ENCODE measurements around the gene COL6A2. TPM values are rescaled to one million over a fixed set of nuclear protein-coding genes. Genes with fewer than 3 reads are reported as not detected.

The COL6A2 gene
- 1 to 10 TPM in 1 of 2 donors, under 1 TPM in 1; 0.88 to 4.2 TPM for total RNA-seq

DNA sequence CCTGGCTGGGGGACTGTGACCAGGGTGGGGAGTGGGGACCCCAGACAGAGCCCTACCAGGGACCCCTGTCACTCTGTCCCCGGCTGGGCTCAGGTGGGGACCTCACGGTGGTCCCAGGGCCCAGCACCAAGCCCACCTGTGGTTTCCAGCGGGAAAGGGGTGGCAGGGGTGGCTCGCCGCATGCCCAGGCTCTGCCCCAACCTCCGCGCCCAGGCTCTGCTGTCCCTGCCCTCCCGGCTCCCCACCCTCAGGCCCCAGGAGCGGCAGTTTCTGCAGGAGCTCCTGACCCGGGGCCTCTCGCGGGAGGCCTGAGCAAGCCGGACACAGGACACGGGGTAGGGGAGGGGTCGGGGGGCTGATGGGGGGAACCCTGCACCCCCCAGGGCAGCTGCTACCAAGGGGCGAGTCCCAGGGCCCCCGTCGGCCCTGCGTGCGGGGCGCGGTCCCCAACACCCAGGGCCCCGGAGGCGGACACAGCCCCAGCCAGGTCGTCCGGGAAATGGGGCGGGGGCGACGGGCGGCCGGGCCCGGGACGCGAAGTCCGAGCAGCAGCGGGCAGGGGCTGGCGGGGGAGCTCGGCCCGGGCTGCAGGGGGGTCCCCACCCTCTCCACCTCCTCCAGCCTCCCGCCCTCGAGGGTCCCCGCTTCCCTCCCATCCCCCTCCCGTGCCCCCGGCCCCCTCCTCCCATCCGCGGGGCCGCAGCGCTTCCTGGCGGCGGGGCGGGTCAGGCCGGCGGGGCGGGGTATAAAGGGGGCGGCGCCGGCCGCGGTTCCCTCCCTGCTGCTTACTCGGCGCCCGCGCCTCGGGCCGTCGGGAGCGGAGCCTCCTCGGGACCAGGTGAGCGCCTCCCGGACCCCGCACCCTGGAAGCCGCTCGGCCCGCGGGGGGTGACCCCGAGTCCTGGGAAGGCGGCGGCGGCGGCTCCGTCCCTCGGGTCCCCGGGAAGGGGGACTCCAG, at the start of gene COL6A2:
Gene COL6A2, plus strand, starts transcription at position 777 of the 958 bp plus-strand sequence.
- ATAC-seq (peak; percentile 77 to 90), DNase-seq (ENCODE audit: low spot score) (peak; percentile 70)
- Mint-ChIP-seq H3K27ac (no peak within 1 kb of the TSS), H3K4me3 (peak within 1 kb of the TSS; percentile 59), H3K36me3 (peaks cover 5% of the 10 kb centered on the region), H3K9me3 (peaks cover 4% of the 10 kb centered on the region), H3K4me1 (ENCODE audit: low read depth in 2 of 2) (peaks cover 5 to 11% of the 10 kb centered on the region in 2 donors), H3K27me3 (peaks cover 21 to 41% of the 10 kb centered on the region in 2 donors)

DNA sequence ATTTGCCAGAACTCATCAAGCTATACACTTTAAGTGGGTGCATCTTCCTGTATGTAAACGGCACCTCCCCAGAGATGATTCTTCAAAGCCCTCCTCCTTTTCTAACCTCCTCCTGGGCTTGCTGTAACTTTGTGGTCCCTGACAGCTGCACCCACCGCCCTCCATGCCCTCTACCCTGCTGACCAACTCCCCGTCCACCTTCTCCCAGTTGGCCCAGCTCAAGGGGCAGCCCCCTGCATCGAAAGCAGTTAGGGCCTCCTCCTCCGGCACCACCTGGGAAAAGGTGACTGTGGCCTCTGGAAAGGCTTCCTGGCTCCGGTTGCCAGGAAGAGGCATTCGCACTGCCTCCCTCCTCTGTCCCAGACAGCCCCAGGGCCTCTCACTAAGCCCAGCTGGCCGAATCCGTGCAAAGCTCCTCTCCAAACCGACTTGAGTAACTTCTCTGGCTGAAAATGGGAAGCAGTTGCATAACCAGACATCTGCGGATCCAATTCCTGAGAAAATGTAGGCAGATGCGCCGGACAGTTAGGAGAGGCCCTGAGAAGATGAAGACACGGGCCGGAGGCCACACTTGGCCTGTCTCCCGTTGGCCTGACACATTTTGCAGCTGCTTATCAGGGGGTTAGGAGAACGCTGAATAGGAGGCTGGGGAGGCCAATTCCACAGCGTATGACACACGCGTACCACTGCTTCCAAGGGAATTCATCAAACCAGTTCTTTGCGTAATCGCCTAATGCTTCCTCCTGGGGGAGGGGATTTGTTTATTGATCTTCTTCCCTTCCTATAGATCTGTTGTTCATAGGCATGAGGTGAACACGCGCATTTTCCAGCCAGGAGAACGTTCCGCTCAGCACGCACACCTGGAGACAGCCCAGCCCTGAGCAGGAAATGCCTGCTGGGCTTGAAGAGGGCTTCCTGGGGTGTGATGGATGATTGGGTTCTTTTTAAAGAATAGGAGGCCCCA, 48.7 kb upstream of the COL6A2 start:
- ATAC-seq = no peak
- H3K4me1 Mint-ChIP-seq (ENCODE audit: low read depth in 2 of 2) = no peaks in the 10 kb centered on the region
- H3K27me3 Mint-ChIP-seq = no peaks in the 10 kb centered on the region
- H3K4me3 Mint-ChIP-seq = no peak overlapping the region
- no peak overlapping the region for H3K27ac Mint-ChIP-seq
- H3K36me3 Mint-ChIP-seq = no peaks in the 10 kb centered on the region
- H3K9me3 Mint-ChIP-seq = no peaks in the 10 kb centered on the region
- no peak for DNase-seq (ENCODE audit: low spot score)

DNA sequence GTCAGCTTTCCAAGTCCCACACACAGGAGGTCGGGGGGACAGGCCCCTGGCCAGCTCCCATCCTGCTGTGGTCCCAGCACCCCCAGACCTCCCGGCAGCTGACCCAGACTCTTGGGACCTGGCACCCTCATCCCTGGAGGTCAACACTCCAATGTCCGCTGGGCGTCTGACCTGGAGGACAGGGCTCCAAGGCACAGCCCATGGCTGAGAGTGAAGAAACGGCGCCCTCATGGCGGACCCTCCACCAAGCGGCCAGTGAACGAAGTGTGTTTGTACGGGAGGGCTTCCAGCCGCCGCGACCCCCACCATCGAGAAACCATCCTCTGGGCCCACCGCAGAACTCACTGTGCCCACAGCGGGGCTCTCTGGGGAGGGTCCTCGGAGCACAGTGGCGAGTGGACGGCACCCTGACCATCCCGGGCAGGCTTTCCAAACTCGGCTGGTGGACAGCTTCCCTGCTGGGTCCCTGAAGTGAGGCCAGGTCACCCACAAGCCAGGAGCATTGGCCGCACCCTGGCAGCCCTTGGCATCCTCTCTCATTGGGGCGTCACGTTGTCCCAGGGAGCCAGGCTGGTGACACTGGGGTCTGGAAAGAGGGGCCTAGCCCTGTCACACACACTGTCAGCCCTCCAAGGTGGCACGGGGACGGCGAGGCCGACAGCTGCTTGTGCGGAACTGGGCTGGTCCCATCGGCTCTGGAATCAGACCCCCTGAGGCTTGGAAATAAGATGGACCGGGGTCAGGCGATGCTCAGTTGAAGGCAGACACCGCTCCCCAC, 47.8 kb upstream of the COL6A2 start:
- Mint-ChIP-seq H3K27ac (no peak overlapping the region), H3K36me3 (no peaks in the 10 kb centered on the region), H3K4me3 (no peak overlapping the region), H3K27me3 (no peaks in the 10 kb centered on the region), H3K9me3 (no peaks in the 10 kb centered on the region), H3K4me1 (ENCODE audit: low read depth in 2 of 2) (no peaks in the 10 kb centered on the region)
- ATAC-seq (peak in 1 of 2 donors; percentile 6), DNase-seq (ENCODE audit: low spot score) (no peak)

DNA sequence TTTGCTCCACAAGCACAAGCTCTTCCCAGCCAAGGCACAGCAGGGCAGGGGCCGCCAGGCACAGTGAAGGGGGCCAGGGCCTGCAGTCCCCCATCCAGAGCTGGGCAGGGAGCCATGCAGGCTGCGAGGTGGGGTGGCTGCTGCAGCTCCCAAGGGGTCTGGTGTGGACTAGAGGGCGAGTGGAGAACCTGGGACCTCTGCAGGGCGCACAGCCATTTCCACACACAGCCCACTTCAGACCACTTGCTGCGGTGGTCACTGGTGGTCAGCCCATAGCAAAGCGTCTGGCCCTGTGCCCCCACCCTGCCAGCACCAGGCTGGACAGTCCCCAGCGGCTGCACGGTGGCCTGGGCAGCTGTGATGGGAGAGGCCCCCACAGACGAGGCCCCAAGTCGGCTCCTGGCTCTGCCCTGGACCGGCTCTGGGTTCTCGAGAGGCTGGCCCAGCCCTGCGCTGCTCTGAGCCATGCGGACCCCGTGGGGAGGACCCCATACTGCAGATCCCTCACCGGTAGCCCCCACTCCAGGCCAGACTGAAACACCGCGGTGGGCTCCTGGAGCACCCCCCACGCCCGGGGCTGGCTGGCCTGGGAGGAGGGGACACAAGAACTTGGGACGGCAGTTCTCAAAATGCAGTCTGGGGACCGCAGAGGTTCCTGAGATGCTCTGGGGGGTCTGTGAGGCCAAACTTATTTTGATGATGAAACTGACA, 47.1 kb upstream of the COL6A2 start:
- no peak for DNase-seq (ENCODE audit: low spot score)
- Mint-ChIP-seq H3K4me1 (ENCODE audit: low read depth in 2 of 2) (no peaks in the 10 kb centered on the region), H3K4me3 (no peak overlapping the region), H3K9me3 (no peaks in the 10 kb centered on the region), H3K36me3 (no peaks in the 10 kb centered on the region), H3K27me3 (no peaks in the 10 kb centered on the region), H3K27ac (no peak overlapping the region)
- no peak for ATAC-seq

DNA sequence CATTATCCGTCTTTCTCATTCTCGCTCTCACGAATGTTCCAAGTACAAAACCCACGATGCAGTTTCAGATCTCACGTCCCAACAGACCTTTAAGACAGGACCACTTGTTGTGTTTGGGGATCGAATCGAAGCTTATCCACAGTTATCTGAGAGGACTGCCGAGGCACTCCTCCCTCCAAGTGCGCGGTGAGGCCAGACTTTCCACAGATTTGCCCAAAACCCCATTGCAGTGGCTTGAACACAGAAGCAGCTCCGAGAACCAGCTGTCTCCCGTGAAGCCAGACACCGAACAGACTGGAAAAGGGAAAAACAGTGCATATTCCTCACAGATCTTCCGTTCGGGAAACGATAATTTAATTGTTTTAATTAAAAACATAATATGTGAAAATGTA, 46.5 kb upstream of the COL6A2 start:
- H3K4me3 Mint-ChIP-seq = no peak overlapping the region
- DNase-seq (ENCODE audit: low spot score) = no peak

DNA sequence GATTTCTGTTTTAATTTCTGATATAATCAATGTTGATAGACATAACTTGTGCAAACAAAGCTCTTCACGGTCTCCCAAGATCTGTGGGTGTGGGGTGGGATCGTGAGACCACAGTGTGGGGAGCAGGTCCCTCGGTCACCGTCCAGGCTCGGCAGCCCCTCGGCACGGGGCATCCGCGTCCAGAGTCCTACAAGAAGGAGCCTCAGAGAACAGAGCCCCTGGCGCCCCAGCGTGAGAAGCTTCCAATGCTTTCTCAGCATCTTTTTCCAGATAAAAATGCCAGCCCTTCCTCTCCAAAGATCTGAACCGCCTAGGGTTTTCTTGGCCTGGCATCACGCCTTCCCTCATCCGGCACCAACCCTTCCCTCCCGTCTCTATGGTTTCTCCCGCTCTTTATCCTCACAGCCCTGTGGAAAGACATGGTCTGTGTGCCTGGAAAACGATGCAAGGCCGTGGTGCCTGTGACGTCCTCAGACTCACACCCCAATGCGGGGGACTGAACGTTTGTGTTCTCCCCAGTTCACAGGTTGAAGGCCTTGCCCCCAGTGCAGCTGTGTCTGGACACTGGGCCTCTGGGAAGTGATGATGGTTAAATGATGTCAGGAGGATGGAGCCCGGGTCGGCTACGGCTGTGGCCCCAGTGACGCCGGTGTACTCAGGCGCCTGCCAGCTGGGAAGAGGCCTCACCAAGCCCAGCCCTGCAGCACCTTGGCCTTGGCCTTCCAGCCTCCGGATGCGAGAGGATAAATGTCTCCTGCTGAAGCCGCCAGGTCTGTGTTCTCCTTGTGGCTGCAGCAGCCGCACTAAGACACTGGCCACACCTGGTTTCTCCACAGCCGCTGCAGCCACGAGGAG, 45.9 kb upstream of the COL6A2 start:
- Mint-ChIP-seq H3K9me3 (no peaks in the 10 kb centered on the region), H3K4me1 (ENCODE audit: low read depth in 2 of 2) (no peaks in the 10 kb centered on the region), H3K36me3 (no peaks in the 10 kb centered on the region), H3K27me3 (no peaks in the 10 kb centered on the region), H3K27ac (no peak overlapping the region), H3K4me3 (no peak overlapping the region)
- DNase-seq (ENCODE audit: low spot score) (no peak), ATAC-seq (no peak)

More for the DNA sequence above, 46.5 kb upstream of the COL6A2 start:
- Mint-ChIP-seq H3K36me3 (no peaks in the 10 kb centered on the region), H3K27me3 (no peaks in the 10 kb centered on the region), H3K9me3 (no peaks in the 10 kb centered on the region), H3K27ac (no peak overlapping the region), H3K4me1 (ENCODE audit: low read depth in 2 of 2) (no peaks in the 10 kb centered on the region)
- no peak for ATAC-seq

DNA sequence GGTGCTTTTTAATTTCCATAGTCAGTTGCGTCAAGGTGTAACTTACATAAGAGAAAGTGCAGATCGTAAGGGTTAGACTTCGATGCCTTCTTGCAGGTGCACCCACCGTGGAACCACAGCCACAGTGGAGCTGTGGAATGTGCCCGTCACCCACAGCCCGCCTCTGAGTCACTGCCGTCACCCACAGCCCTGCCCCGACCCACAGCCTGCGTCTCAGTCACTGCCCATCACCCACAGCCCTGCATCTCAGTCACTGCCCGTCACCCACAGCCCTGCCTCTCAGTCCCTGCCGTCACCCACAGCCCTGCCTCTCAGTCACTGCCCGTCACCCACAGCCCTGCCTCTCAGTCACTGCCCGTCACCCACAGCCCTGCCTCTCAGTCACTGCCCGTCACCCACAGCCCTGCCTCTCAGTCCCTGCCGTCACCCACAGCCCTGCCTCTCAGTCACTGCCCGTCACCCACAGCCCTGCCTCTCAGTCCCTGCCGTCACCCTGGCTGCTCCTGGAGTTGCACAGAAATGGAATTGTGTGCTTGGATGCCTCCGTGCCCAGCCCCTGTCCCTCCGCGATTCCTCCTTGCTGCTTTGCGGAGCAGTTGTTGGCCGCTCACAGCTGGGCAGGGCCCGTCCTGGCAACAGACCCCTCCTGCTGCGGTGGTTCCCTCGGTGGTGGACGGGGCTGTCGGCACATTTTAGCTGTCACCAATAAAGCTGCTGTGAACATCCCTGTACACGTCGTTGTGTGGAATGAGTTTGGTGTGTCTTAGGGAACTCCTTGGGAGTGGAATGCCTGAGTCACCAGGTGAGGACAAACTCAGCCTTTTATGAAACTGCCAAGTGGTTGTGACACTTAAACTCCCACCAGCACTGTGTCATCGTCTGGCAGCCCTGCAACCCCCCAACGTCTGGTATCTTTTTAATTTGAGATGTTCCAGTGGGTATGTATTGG, 44.9 kb upstream of the COL6A2 start:
- peak; percentile 72 to 84 for ATAC-seq

DNA sequence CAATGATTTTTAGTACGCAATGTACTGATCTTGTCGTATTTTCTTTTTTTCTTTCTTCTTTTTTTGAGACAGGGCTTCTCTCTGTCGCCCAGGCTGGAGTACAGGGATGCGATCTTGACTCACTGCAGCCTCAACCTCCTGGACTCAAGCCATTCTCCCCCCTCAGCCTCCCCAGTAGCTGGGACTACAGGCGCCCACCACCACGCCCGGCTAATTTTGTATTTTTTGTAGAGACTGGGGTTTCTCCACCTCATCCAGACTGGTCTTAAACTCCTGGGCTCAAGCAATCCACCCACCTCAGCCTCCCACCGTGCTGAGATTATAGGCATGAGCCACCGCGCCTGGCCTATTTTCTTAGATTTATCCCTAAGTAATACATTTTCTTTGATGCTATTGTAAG, 43.9 kb upstream of the COL6A2 start:
- H3K4me1 Mint-ChIP-seq (ENCODE audit: low read depth in 2 of 2) = peaks cover 7 to 17% of the 10 kb centered on the region in 2 donors
- H3K4me3 Mint-ChIP-seq = no peak overlapping the region
- H3K27ac Mint-ChIP-seq = no peak overlapping the region
- peaks cover 5 to 10% of the 10 kb centered on the region in 2 donors for H3K27me3 Mint-ChIP-seq
- DNase-seq (ENCODE audit: low spot score) (no peak), ATAC-seq (no peak)
- H3K9me3 Mint-ChIP-seq = peaks cover 6% of the 10 kb centered on the region
- no peaks in the 10 kb centered on the region for H3K36me3 Mint-ChIP-seq

More for the DNA sequence above, 44.9 kb upstream of the COL6A2 start:
- H3K4me1 Mint-ChIP-seq (ENCODE audit: low read depth in 2 of 2) = peaks cover 0 to 9% of the 10 kb centered on the region in 2 donors
- no peaks in the 10 kb centered on the region for H3K9me3 Mint-ChIP-seq
- H3K27ac Mint-ChIP-seq = peak overlapping the region in 1 of 2 donors; percentile 21
- H3K36me3 Mint-ChIP-seq = no peaks in the 10 kb centered on the region
- DNase-seq (ENCODE audit: low spot score) = no peak
- H3K4me3 Mint-ChIP-seq = no peak overlapping the region
- peaks cover 0 to 5% of the 10 kb centered on the region in 2 donors for H3K27me3 Mint-ChIP-seq

DNA sequence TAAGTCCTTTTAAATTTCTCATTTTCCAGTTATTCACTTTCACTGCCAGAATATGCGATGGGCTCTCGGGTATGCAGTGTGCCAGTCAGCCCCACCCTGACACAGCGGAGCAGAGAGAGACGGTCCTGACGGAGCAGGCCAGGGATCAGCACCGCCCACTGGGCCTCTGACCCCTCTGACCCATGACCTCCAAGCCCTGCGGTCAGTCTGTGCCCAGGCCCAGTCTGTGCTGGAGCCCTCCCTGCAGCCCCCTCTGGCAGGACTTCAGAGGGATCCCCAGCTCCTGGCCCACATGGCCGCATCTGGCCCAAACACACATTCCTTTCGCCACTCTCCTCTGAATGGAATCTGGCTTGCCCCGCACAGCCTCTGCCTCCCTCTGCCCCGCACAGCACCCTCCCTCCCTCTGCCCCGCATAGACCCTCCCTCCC, 43.4 kb upstream of the COL6A2 start:
- DNase-seq (ENCODE audit: low spot score) (no peak), ATAC-seq (no peak)
- H3K27me3 Mint-ChIP-seq = peaks cover 8 to 14% of the 10 kb centered on the region in 2 donors
- H3K4me3 Mint-ChIP-seq = no peak overlapping the region
- no peak overlapping the region for H3K27ac Mint-ChIP-seq
- H3K4me1 Mint-ChIP-seq (ENCODE audit: low read depth in 2 of 2) = peaks cover 7 to 17% of the 10 kb centered on the region in 2 donors
- H3K9me3 Mint-ChIP-seq = peaks cover 6% of the 10 kb centered on the region
- H3K36me3 Mint-ChIP-seq = no peaks in the 10 kb centered on the region

DNA sequence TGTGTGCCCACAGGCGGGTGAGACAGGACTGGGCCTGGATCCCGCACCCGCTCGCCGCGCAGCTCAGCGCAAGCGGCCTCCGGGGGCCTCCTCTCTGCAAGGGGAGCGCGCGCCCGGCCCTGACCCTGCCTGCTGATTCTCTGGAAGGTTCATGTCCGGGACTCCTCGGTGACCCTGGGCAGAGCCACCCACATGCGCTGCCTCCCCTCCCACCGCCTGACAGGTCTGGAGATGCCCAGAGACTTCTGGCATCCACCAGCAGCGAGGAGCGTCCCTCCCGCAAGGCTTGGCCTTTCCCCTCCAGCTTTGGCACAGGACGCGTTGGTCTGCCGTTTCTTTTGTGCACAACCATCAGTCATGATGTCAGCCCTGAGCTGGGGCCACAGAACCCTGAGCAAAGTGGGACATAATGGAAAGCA, 42.0 kb upstream of the COL6A2 start:
- Mint-ChIP-seq H3K4me3 (no peak overlapping the region), H3K36me3 (no peaks in the 10 kb centered on the region), H3K27me3 (peaks cover 11 to 14% of the 10 kb centered on the region in 2 donors), H3K27ac (no peak overlapping the region), H3K4me1 (ENCODE audit: low read depth in 2 of 2) (peaks cover 7 to 17% of the 10 kb centered on the region in 2 donors), H3K9me3 (peaks cover 6% of the 10 kb centered on the region)
- DNase-seq (ENCODE audit: low spot score) = no peak
- ATAC-seq = no peak

DNA sequence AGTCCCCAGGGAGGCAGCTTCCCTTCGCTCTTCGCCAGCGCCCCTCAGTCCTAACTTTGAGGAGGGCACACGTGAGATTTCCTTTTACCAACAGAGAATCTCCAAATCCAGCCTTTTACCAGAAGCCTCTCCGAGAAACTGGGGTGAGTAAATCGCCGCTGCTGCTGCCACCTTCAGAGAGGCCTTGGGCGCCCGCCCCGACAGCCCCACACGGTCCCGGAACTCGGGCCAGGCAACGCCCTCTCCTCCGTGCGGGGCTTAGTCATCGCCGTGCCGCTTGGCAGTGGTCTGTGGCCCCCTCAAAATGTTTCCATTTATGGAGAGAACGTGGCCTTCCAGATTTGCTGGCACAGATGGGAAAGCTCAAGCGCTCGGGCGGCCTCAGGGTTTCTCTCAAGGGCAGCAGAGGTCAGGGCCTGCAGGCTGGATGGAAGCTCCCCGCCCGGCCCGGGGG, 41.4 kb upstream of the COL6A2 start:
- Mint-ChIP-seq H3K27me3 (peaks cover 14 to 15% of the 10 kb centered on the region in 2 donors), H3K4me1 (ENCODE audit: low read depth in 2 of 2) (peaks cover 7 to 17% of the 10 kb centered on the region in 2 donors), H3K36me3 (no peaks in the 10 kb centered on the region), H3K4me3 (no peak overlapping the region), H3K27ac (no peak overlapping the region), H3K9me3 (peaks cover 6% of the 10 kb centered on the region)
- ATAC-seq = no peak
- DNase-seq (ENCODE audit: low spot score) = no peak
